ENCODE data around the gene SAT2.

SAT2 gene

DNA sequence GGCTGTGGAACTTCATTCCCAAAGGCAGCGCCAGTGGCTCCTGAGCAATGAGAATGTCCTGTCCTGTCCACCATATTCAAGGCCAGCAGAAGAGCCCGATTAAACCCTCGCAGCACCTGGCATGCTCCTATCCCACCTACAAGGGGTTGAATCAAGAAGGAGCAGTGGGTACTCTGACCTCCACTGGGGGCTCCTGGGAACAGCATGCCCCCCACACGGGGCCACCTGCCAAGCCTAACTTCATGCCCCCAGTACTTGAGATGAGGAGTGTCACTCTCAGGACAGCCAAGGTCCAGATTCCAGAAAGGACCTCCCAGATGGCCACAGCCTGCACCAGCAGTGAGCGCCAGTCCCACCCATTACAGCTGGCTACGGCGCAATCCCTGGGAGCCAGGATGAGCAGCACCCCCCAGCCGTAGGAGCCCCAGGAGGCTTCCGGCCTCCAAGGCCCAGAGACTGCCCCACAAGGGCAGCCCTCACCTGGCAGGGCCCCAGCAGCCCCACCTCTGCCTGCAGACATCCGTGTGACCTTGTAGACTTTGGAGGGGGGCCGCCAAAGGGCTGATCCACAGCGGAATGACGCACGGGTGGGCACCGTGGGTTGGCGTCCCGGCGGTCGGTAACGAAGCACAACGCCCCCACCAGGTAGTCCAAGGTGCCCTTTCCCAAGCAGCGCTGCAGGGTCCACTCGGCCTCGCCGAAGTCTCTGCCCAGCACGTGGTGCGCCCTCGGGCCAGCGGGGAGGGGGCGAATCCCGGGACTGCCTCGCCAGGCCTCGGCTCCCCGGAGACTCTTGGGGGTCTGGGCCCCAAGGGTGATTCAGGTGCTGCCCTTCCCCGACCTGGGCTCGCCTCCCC, 45.0 kb downstream of the SAT2 start:
- no peaks in the 10 kb centered on the region for H3K27me3 ChIP-seq (ENCODE audit: insufficient read depth, low read length)
- no peak overlapping the region for H2AFZ ChIP-seq (ENCODE audit: low read depth, low read length)
- no peaks in the 10 kb centered on the region for H3K9me3 ChIP-seq (ENCODE audit: low read length)
- H3K36me3 ChIP-seq (ENCODE audit: insufficient read depth, low read length), result peaks cover 47% of the 10 kb centered on the region
- peak overlapping the region; percentile 65 for H3K4me3 ChIP-seq (ENCODE audit: low read length)
- peaks cover 5% of the 10 kb centered on the region for H3K4me1 ChIP-seq (ENCODE audit: insufficient read depth, low read length)

DNA sequence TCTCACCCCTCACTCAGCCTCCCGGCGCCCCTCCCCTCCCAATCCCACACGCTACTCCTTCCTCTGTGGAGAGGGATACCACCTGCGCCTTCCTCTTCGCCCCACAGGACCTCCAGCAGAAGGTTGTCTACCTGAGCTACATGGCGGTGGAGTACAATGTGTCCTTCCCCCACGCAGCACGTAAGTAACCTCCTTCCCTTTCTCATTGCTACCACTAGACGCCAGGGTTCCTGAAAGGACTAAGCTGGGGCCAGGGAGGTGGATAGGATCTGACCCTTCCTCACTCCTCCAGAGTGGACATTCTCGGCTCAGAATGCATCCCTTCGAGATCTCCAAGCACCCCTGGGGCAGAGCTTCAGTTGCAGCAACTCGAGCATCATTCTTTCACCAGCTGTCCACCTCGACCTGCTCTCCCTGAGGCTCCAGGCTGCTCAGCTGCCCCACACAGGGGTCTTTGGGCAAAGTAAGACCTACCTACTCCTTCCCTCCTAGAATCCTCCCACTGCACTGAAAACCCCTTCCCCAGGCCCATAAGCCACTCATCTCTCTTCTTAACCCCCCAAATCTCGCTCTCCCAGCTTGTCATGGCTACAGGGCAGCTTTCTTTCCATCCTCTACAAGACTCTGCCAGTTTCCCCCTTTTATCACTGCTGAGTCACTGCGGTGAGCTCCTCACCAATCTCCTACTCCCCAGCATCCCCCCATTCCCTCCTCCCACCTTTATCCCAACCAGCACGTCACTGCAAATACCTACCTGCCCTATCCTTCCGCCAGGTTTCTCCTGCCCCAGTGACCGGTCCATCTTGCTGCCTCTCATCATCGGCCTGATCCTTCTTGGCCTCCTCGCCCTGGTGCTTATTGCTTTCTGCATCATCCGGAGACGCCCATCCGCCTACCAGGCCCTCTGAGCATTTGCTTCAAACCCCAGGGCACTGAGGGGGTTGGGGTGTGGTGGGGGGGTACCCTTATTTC, 46.7 kb downstream of the SAT2 start:
- Histone ChIP-seq H3K27me3 (ENCODE audit: insufficient read depth, low read length) (no peaks in the 10 kb centered on the region), H3K9me3 (ENCODE audit: low read length) (no peaks in the 10 kb centered on the region), H3K4me1 (ENCODE audit: insufficient read depth, low read length) (peaks cover 5% of the 10 kb centered on the region), H3K4me3 (ENCODE audit: low read length) (no peak overlapping the region), H2AFZ (ENCODE audit: low read depth, low read length) (no peak overlapping the region), H3K36me3 (ENCODE audit: insufficient read depth, low read length) (peaks cover 53% of the 10 kb centered on the region)

DNA sequence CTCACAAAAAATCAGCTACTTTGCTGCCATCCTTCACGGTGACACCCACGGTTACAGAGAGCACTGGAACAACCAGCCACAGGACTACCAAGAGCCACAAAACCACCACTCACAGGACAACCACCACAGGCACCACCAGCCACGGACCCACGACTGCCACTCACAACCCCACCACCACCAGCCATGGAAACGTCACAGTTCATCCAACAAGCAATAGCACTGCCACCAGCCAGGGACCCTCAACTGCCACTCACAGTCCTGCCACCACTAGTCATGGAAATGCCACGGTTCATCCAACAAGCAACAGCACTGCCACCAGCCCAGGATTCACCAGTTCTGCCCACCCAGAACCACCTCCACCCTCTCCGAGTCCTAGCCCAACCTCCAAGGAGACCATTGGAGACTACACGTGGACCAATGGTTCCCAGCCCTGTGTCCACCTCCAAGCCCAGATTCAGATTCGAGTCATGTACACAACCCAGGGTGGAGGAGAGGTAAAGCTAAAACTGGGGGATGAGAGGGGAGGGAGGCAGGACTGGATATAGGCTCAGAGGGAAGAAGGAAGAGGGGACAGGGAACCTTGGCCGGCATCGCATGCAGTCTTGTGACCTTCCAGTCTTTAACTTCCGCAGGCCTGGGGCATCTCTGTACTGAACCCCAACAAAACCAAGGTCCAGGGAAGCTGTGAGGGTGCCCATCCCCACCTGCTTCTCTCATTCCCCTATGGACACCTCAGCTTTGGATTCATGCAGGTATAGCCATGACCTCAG, 47.6 kb downstream of the SAT2 start:
- Histone ChIP-seq H3K36me3 (ENCODE audit: insufficient read depth, low read length) (peaks cover 60% of the 10 kb centered on the region), H2AFZ (ENCODE audit: low read depth, low read length) (no peak overlapping the region), H3K9me3 (ENCODE audit: low read length) (no peaks in the 10 kb centered on the region), H3K4me3 (ENCODE audit: low read length) (no peak overlapping the region), H3K27me3 (ENCODE audit: insufficient read depth, low read length) (no peaks in the 10 kb centered on the region), H3K4me1 (ENCODE audit: insufficient read depth, low read length) (peaks cover 11% of the 10 kb centered on the region)

DNA sequence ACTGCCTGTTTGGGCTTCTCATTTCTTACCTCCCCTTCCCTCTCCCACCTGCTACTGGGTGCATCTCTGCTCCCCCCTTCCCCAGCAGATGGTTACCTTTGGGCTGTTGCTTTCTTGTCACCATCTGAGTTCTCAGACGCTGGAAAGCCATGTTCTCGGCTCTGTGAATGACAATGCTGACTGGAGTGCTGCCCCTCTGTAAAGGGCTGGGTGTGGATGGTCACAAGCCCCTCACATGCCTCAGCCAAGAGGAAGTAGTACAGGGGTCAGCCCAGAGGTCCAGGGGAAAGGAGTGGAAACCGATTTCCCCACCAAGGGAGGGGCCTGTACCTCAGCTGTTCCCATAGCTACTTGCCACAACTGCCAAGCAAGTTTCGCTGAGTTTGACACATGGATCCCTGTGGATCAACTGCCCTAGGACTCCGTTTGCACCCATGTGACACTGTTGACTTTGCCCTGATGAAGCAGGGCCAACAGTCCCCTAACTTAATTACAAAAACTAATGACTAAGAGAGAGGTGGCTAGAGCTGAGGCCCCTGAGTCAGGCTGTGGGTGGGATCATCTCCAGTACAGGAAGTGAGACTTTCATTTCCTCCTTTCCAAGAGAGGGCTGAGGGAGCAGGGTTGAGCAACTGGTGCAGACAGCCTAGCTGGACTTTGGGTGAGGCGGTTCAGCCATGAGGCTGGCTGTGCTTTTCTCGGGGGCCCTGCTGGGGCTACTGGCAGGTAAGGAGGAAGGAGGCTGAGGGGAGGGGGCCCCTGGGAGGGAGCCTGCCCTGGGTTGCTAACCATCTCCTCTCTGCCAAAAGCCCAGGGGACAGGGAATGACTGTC, 48.4 kb downstream of the SAT2 start, which contains the start of gene CD68:
TSS of gene CD68 (plus strand) at position 638 of the 833 bp plus-strand sequence. CDS start at position 678, 40 bp downstream.
- Histone ChIP-seq H3K27me3 (ENCODE audit: insufficient read depth, low read length) (no peaks in the 10 kb centered on the region), H3K4me1 (ENCODE audit: insufficient read depth, low read length) (peaks cover 19% of the 10 kb centered on the region), H3K36me3 (ENCODE audit: insufficient read depth, low read length) (peaks cover 68% of the 10 kb centered on the region), H3K4me3 (ENCODE audit: low read length) (no peak within 1 kb of the TSS), H3K9me3 (ENCODE audit: low read length) (no peaks in the 10 kb centered on the region), H2AFZ (ENCODE audit: low read depth, low read length) (no peak within 1 kb of the TSS)

DNA sequence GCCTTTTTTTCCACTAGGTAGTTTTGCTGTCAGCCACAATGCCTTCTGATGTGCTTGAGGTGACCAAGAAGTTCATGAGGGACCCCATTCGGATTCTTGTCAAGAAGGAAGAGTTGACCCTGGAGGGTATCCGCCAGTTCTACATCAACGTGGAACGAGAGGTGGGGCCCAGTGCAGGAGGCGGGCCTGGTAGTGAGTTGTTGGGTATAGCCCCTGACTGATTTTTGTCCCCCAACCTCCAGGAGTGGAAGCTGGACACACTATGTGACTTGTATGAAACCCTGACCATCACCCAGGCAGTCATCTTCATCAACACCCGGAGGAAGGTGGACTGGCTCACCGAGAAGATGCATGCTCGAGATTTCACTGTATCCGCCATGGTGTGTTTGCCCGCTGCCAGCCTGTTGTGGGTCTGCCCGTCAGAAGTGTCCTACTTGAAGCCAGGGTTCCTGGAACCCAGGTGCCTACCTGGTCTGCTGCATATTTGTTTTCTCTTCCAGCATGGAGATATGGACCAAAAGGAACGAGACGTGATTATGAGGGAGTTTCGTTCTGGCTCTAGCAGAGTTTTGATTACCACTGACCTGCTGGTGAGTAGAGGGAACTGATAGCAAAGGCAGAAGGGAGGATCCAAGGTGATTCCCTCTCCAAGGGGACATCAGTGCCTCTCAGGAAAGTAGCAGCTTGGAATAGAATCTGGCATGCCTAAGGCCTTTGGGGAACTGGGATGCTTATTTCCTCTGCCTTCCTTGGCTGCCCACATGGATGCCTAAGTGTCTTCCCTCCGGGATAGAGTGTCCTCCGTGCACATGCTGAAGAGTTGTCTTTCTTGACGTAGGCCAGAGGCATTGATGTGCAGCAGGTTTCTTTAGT, 50.1 kb downstream of the SAT2 start:
- no peaks in the 10 kb centered on the region for H3K27me3 ChIP-seq (ENCODE audit: insufficient read depth, low read length)
- H3K36me3 ChIP-seq (ENCODE audit: insufficient read depth, low read length), result peaks cover 73% of the 10 kb centered on the region
- no peak overlapping the region for H3K4me3 ChIP-seq (ENCODE audit: low read length)
- no peaks in the 10 kb centered on the region for H3K9me3 ChIP-seq (ENCODE audit: low read length)
- H3K4me1 ChIP-seq (ENCODE audit: insufficient read depth, low read length), result peaks cover 18% of the 10 kb centered on the region
- H2AFZ ChIP-seq (ENCODE audit: low read depth, low read length), result no peak overlapping the region

DNA sequence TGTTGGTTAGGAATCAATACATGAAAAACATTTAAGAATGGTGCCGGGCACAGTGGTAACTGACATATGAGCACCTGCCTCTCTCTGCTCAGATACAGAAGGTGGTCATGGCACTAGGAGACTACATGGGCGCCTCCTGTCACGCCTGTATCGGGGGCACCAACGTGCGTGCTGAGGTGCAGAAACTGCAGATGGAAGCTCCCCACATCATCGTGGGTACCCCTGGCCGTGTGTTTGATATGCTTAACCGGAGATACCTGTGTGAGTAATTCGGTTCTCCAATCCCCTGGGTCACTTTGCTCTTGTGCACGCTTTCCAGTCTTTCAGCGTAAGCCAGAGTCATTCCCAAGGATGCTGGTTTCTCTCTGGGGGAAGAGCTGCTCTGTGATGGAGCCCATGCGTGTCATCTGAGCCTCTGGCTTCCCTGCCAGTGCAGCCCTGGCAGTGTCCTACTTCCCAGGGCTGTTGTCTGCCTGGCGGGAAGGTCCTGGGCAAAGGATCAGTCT, 51.1 kb downstream of the SAT2 start:
- Histone ChIP-seq H3K4me1 (ENCODE audit: insufficient read depth, low read length) (peaks cover 23% of the 10 kb centered on the region), H3K9me3 (ENCODE audit: low read length) (no peaks in the 10 kb centered on the region), H3K27me3 (ENCODE audit: insufficient read depth, low read length) (no peaks in the 10 kb centered on the region), H2AFZ (ENCODE audit: low read depth, low read length) (no peak overlapping the region), H3K4me3 (ENCODE audit: low read length) (no peak overlapping the region), H3K36me3 (ENCODE audit: insufficient read depth, low read length) (peaks cover 72% of the 10 kb centered on the region)

All from neuron (in vitro differentiated cells).